Germinal center (tissue), 1 donor: ENCODE measurements around the gene GEMIN5.

Source experiments
- DNase-seq: peaks from one replicate; pipeline ENCODE4 v3.0.0; 2012; ENCODE audit warnings: mixed read lengths, low spot score

Gene GEMIN5

GRCh38 chr5:154850255-154851062, 87.6 kb downstream of the GEMIN5 start, which contains the start of gene FAXDC2:
TSS of gene FAXDC2 (minus strand) at chr5:154850603. CDS start at chr5:154838178, 12,425 bp downstream.
- DNase-seq: no peak

GRCh38 chr5:154849791-154850201, 88.2 kb downstream of the GEMIN5 start:
- no peak for DNase-seq

GRCh38 chr5:154849264-154849785, 88.7 kb downstream of the GEMIN5 start:
- no peak for DNase-seq

DNA sequence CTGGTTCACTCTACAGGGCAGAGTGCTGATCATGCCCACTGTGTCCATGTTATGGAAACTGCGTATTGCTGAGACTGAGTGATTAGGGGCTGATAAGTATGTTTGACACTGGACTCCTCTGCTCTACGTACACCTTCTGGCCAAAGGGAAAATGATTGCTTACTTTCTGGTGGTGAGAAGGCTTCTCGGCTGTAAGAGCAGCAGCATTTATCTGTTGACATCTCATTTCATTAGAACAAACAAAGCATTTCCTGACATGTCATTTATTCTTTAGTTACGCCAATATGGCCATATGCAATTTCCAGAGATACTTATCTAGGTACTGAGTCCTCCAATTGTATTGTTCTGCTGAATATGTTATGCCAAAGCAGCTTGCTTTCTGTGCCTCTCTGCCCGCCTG, 93.2 kb downstream of the GEMIN5 start:
- DNase-seq: no peak

GRCh38 chr5:154842689-154843530, 95.1 kb downstream of the GEMIN5 start:
- DNase-seq: no peak

- DNase-seq: no peak
These were observed 96.7 kb downstream of the GEMIN5 start for GRCh38 chr5:154841273-154841661.

DNA sequence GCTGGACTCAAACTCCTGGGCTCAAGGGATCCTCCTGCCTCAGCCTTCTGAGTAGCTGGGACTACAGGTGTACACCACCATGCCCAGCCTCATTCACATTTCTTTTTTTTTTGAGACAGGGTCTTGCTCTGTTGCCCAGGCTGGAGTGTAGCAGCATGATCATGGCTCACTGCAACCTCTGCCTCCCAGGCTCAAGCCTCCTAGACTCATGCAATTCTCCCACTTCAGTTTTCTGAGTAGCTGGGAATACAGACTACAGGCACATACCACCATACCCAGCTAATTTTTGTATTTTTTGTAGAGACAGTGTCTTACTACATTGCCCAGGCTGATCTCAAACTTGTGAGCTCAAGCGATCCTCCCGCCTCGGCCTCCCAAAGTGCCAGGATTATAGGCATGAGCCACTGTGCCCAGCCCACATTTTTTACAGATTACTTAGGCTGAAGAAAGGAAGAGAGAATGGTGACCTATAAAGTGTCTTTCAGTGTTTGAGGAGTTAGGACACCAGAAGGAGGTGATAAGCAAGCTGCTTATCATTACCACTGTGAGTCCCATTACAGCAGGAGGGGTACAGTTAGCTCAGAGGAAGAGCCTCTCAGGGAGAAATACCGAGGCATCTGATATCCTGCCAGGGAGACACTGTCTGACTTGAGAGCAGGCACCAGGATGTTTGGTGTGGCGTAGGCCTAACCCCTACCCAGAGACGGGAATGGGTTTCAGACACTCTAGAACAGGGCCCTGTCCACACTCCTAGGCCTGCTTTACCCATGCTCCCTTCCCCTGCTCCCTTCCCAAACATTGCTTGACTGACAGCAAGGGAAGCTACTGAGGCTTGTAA, 97.4 kb downstream of the GEMIN5 start:
- no peak for DNase-seq
